CD8-positive, alpha-beta memory T cell (primary cell): Measurements from ENCODE around the gene HYAL2. TPM values are rescaled to one million over a fixed set of nuclear protein-coding genes. Genes with fewer than 3 reads are reported as not detected.

Experiments
- CTCF ChIA-PET: fragments of 350-600 bp; sonication (Branson Sonifier 250); formaldehyde crosslinking; loops from one replicate; lab custom pipeline; 2021; ENCODE audit warnings: antibody characterized with exemption; lab: Charles Lee
- POLR2A ChIA-PET: fragments of 350-600 bp; sonication (Branson Sonifier 250); formaldehyde crosslinking; loops from one replicate; lab custom pipeline; 2021; ENCODE audit warnings: antibody characterized with exemption; lab: Charles Lee
- DNase-seq, 5 donors: peaks; one replicate each; pipeline versions ENCODE4 v3.0.0 to v3.0.0-alpha.2; 2020 to 2022; ENCODE audit warnings: mixed read lengths in 1 of 5
- H3K27ac ChIP-seq: one replicate; pipeline ENCODE4 v1.7.0; 2013; ENCODE audit warnings: low read depth, mild to moderate bottlenecking, low read length, moderate library complexity
- H3K27me3 ChIP-seq: 2 replicates; pipeline ENCODE4 v1.7.0; 2013; ENCODE audit warnings: low read length, mild to moderate bottlenecking; ENCODE audit not compliant: insufficient read depth, poor library complexity, severe bottlenecking
- H3K36me3 ChIP-seq: 2 replicates; pipeline ENCODE4 v1.7.0; 2013; ENCODE audit warnings: mild to moderate bottlenecking, low read length, moderate library complexity; ENCODE audit not compliant: insufficient read depth
- H3K4me1 ChIP-seq: 2 replicates; pipeline ENCODE4 v1.7.0; 2013; ENCODE audit warnings: mild to moderate bottlenecking, low read length, moderate library complexity; ENCODE audit not compliant: insufficient read depth
- H3K4me3 ChIP-seq: 2 replicates; pipeline ENCODE4 v1.7.0; 2013; ENCODE audit warnings: mild to moderate bottlenecking, low read length
- H3K9me3 ChIP-seq: 2 replicates; pipeline ENCODE4 v1.7.0; 2013; ENCODE audit warnings: mild to moderate bottlenecking, low read length
- H3K27ac Mint-ChIP-seq, 8 donors: one replicate each; pipeline ENCODE4 v1.8.0; 2020 to 2021; ENCODE audit warnings: mixed read lengths in 8 of 8, mild to moderate bottlenecking in 6 of 8, inconsistent platforms in 3 of 8, moderate library complexity in 3 of 8
- H3K27me3 Mint-ChIP-seq, 2 donors: one replicate each; pipeline ENCODE4 v1.8.0; 2020 to 2021; ENCODE audit warnings: mixed read lengths in 2 of 2, mild to moderate bottlenecking in 1 of 2, moderate library complexity in 1 of 2
- H3K36me3 Mint-ChIP-seq, 3 donors: one replicate each; pipeline ENCODE4 v1.8.0; 2020 to 2021; ENCODE audit warnings: mixed read lengths in 3 of 3, inconsistent platforms in 1 of 3, mild to moderate bottlenecking in 1 of 3
- H3K4me1 Mint-ChIP-seq, 3 donors: one replicate each; pipeline ENCODE4 v1.8.0; 2020 to 2021; ENCODE audit warnings: mixed read lengths in 3 of 3, inconsistent platforms in 1 of 3, mild to moderate bottlenecking in 1 of 3
- H3K4me3 Mint-ChIP-seq, 7 donors: one replicate each; pipeline ENCODE4 v1.8.0; 2020 to 2021; ENCODE audit warnings: mixed read lengths in 7 of 7, mild to moderate bottlenecking in 6 of 7, moderate library complexity in 4 of 7, inconsistent platforms in 2 of 7
- H3K9me3 Mint-ChIP-seq, 5 donors: one replicate each; pipeline ENCODE4 v1.8.0; 2020 to 2022; ENCODE audit warnings: mixed read lengths in 5 of 5, mild to moderate bottlenecking in 3 of 5, moderate library complexity in 2 of 5, inconsistent platforms in 1 of 5
- polyA plus RNA-seq: library from polyadenylated mRNA; unstranded; fragments of 300-500 nt; fragmentation: Illumina TruSeq; gene quantifications from one replicate; pipeline ENCODE4 v1.2.3, GENCODE V29; 2021
- total RNA-seq, 2 experiments: library from RNA; stranded (reverse); gene quantifications; one replicate each; pipeline ENCODE4 v1.2.3, GENCODE V29; 2021

The HYAL2 gene
- total and polyA plus RNA-seq, 3 experiments from 2014 or later = 10.8 to 13.9 (median 13.7) TPM

- no peaks in the 10 kb centered on the region for H3K9me3 Mint-ChIP-seq
- H3K36me3 Mint-ChIP-seq = no peaks in the 10 kb centered on the region
- Histone ChIP-seq H3K9me3 (no peaks in the 10 kb centered on the region), H3K27me3 (peaks cover 24% of the 10 kb centered on the region), H3K27ac (no peak overlapping the region), H3K36me3 (no peaks in the 10 kb centered on the region), H3K4me3 (no peak overlapping the region), H3K4me1 (peaks cover 24% of the 10 kb centered on the region)
- peak overlapping the region in 1 of 8 donors; percentile 61 for H3K27ac Mint-ChIP-seq
- H3K4me3 Mint-ChIP-seq = no peak overlapping the region
- DNase-seq = no peak
- POLR2A ChIA-PET = interaction anchor here (1.4 kb wide), 1 partner anchor 43 kb away, joined by 4 read pairs; the partner anchor contains the start of gene GNAI2
- H3K27me3 Mint-ChIP-seq = peaks cover 24 to 29% of the 10 kb centered on the region in 2 donors
- CTCF ChIA-PET = interaction anchor here (1.4 to 2.2 kb wide), 4 partner anchors 18 to 86 kb away, joined by 3 to 10 read pairs (median 6); no protein-coding TSS in a partner anchor
- H3K4me1 Mint-ChIP-seq = peaks cover 15 to 26% (median 19%) of the 10 kb centered on the region in 3 donors
These were observed 44.2 kb downstream of the HYAL2 start for GRCh38 chr3:50278123-50278879.

GRCh38 chr3:50276762-50277101 lies 45.8 kb downstream of the HYAL2 start:
- H3K4me1 Mint-ChIP-seq = peaks cover 20 to 32% (median 24%) of the 10 kb centered on the region in 3 donors
- no peak overlapping the region for H3K27ac Mint-ChIP-seq
- no peaks in the 10 kb centered on the region for H3K36me3 ChIP-seq
- ChIA-PET CTCF (interaction anchor here (1.0 to 7.2 kb wide), 5 partner anchors 13 to 96 kb away, joined by 3 to 86 read pairs (median 3); no protein-coding TSS in a partner anchor), POLR2A (no interaction called here)
- H3K27me3 ChIP-seq = peaks cover 28% of the 10 kb centered on the region
- no peaks in the 10 kb centered on the region for H3K9me3 ChIP-seq
- no peak overlapping the region for H3K4me3 Mint-ChIP-seq
- peaks cover 28 to 34% of the 10 kb centered on the region in 2 donors for H3K27me3 Mint-ChIP-seq
- no peak overlapping the region for H3K27ac ChIP-seq
- no peaks in the 10 kb centered on the region for H3K36me3 Mint-ChIP-seq
- peaks cover 28% of the 10 kb centered on the region for H3K4me1 ChIP-seq
- H3K4me3 ChIP-seq = no peak overlapping the region
- DNase-seq = no peak
- H3K9me3 Mint-ChIP-seq = no peaks in the 10 kb centered on the region

DNA sequence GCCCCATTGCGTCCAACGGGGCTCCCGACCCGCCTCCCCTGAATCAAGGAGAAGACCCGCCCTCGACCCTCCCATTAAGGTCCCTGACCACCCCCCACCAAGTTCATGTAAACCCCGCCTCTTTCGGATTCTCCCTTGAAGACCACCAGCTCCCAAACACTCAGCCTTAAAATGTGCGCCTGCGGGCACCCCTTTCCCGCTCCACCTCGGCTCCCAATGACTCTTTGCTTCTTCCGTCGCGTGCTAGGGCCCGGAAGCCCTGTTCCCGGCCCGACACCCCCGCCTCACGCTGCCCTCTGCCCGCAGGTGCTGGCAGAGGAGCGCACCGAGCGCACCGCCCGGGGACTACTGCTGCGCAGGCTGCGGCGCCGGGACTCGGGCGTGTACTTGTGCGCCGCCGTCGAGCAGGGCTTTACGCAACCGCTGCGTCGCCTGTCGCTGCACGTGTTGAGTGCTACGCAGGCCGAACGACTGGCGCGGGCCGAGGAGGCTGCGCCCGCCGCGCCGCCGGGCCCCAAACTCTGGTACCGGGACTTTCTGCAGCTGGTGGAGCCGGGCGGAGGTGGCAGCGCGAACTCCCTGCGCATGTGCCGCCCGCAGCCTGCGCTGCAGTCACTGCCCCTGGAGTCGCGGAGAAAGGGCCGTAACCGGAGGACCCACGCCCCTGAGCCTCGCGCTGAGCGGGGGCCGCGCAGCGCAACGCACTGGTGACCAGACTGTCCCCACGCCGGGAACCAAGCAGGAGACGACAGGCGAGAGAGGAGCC lies 46.4 kb downstream of the HYAL2 start:
- H3K9me3 Mint-ChIP-seq = no peaks in the 10 kb centered on the region
- H3K4me3 Mint-ChIP-seq = peak overlapping the region in 4 of 7 donors; percentile 12 to 72 (median 51)
- ChIA-PET CTCF (interaction anchor here (0.9 to 7.2 kb wide), 8 partner anchors 10 to 95 kb away, joined by 3 to 86 read pairs (median 3); no protein-coding TSS in a partner anchor), POLR2A (no interaction called here)
- Histone ChIP-seq H3K4me1 (peaks cover 28% of the 10 kb centered on the region), H3K36me3 (no peaks in the 10 kb centered on the region), H3K27ac (no peak overlapping the region), H3K4me3 (no peak overlapping the region), H3K9me3 (no peaks in the 10 kb centered on the region), H3K27me3 (peaks cover 28% of the 10 kb centered on the region)
- H3K36me3 Mint-ChIP-seq = no peaks in the 10 kb centered on the region
- DNase-seq = no peak
- peak overlapping the region in 1 of 8 donors; percentile 34 for H3K27ac Mint-ChIP-seq
- H3K27me3 Mint-ChIP-seq = peaks cover 28 to 34% of the 10 kb centered on the region in 2 donors
- H3K4me1 Mint-ChIP-seq = peaks cover 23 to 32% (median 24%) of the 10 kb centered on the region in 3 donors

DNA sequence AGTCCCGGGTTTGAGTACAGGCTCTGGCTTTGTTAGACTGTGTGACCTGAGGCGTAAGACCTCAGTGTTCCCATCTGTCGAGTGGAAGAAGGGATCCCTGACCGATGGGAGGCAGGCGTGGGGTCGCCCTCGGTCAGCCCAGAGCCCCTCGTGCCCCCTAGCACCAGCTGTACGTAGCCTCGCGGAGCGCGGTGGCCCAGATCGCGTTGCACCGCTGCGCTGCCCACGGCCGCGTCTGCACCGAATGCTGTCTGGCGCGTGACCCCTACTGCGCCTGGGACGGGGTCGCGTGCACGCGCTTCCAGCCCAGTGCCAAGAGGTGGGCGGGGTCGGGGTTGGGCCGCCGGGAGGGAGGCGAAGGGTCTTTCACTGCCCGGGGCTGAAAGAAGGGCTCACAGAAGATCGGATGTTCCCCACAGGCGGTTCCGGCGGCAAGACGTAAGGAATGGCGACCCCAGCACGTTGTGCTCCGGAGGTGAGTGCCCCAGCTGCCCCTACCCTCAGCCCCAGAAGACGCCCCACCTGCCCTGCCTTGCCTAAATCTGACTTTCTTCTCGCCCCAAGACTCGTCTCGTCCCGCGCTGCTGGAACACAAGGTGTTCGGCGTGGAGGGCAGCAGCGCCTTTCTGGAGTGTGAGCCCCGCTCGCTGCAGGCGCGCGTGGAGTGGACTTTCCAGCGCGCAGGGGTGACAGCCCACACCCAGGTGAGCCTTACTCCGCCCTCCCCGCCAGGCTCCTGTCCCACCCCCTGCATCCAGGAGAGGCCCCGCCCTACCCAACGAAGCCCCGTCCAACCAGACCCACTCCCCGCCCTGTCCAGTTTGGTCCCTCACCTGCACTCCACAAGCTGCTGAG lies 47.2 kb downstream of the HYAL2 start:
- H3K9me3 ChIP-seq = no peaks in the 10 kb centered on the region
- peaks cover 28 to 34% of the 10 kb centered on the region in 2 donors for H3K27me3 Mint-ChIP-seq
- no peaks in the 10 kb centered on the region for H3K36me3 Mint-ChIP-seq
- no peaks in the 10 kb centered on the region for H3K36me3 ChIP-seq
- ChIA-PET CTCF (interaction anchor here (0.7 to 7.2 kb wide), 15 partner anchors 9 to 81 kb away, joined by 3 to 86 read pairs (median 4); partner anchors contain the start of genes HYAL3 and NAA80), POLR2A (no interaction called here)
- peaks cover 28% of the 10 kb centered on the region for H3K27me3 ChIP-seq
- H3K4me3 Mint-ChIP-seq = peak overlapping the region in 6 of 7 donors; percentile 31 to 72 (median 62)
- peaks cover 28% of the 10 kb centered on the region for H3K4me1 ChIP-seq
- peak overlapping the region in 1 of 8 donors; percentile 34 for H3K27ac Mint-ChIP-seq
- no peak overlapping the region for H3K27ac ChIP-seq
- H3K4me1 Mint-ChIP-seq = peaks cover 23 to 32% (median 24%) of the 10 kb centered on the region in 3 donors
- DNase-seq = no peak
- H3K4me3 ChIP-seq = no peak overlapping the region
- no peaks in the 10 kb centered on the region for H3K9me3 Mint-ChIP-seq

- Mint-ChIP-seq H3K36me3 (no peaks in the 10 kb centered on the region), H3K9me3 (no peaks in the 10 kb centered on the region), H3K27ac (peak overlapping the region in 6 of 8 donors; percentile 38 to 82 (median 78)), H3K4me1 (peaks cover 23 to 32% (median 24%) of the 10 kb centered on the region in 3 donors), H3K4me3 (peak overlapping the region; percentile 15 to 67 (median 54)), H3K27me3 (peaks cover 28 to 34% of the 10 kb centered on the region in 2 donors)
- Histone ChIP-seq H3K4me3 (no peak overlapping the region), H3K27me3 (peaks cover 28% of the 10 kb centered on the region), H3K27ac (no peak overlapping the region), H3K36me3 (no peaks in the 10 kb centered on the region), H3K4me1 (peaks cover 28% of the 10 kb centered on the region), H3K9me3 (no peaks in the 10 kb centered on the region)
- ChIA-PET CTCF (interaction anchor here (0.7 to 7.2 kb wide), 14 partner anchors 10 to 80 kb away, joined by 3 to 86 read pairs (median 4); partner anchors contain the start of genes HYAL3 and NAA80), POLR2A (no interaction called here)
- DNase-seq = peak; percentile 55 to 81 (median 65)
These were observed 48.0 kb downstream of the HYAL2 start for GRCh38 chr3:50274371-50275104.

DNA sequence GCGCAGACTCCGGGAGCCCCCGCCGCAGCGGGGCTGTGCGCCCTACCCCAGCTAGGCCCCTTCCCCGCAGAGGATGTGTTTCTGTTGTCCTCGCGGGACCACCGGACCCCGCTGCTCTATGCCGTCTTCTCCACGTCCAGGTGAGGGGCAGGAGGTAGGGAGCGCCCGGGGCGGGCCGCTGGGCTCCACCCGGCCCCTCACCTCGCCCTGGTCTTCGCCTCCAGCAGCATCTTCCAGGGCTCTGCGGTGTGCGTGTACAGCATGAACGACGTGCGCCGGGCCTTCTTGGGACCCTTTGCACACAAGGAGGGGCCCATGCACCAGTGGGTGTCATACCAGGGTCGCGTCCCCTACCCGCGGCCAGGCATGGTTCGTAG lies 48.9 kb downstream of the HYAL2 start:
- H3K27me3 Mint-ChIP-seq = peaks cover 27 to 35% of the 10 kb centered on the region in 2 donors
- H3K4me1 Mint-ChIP-seq = peaks cover 23 to 32% (median 24%) of the 10 kb centered on the region in 3 donors
- CTCF ChIA-PET = interaction anchor here (1.0 to 7.2 kb wide), 2 partner anchors 17 to 79 kb away, joined by 3 to 86 read pairs; no protein-coding TSS in a partner anchor
- no peak overlapping the region for H3K4me3 ChIP-seq
- no peak overlapping the region for H3K27ac ChIP-seq
- POLR2A ChIA-PET = no interaction called here
- no peak overlapping the region for H3K27ac Mint-ChIP-seq
- H3K36me3 Mint-ChIP-seq = no peaks in the 10 kb centered on the region
- peaks cover 28% of the 10 kb centered on the region for H3K4me1 ChIP-seq
- peaks cover 28% of the 10 kb centered on the region for H3K27me3 ChIP-seq
- no peaks in the 10 kb centered on the region for H3K9me3 Mint-ChIP-seq
- H3K9me3 ChIP-seq = no peaks in the 10 kb centered on the region
- H3K4me3 Mint-ChIP-seq = peak overlapping the region in 2 of 7 donors; percentile 62 to 67
- no peaks in the 10 kb centered on the region for H3K36me3 ChIP-seq
- no peak for DNase-seq
